ENCODE measurements around the gene DHX57. TPM values are rescaled to one million over a fixed set of nuclear protein-coding genes. Genes with fewer than 3 reads are reported as not detected.

Gene DHX57
- polyA plus RNA-seq, 5 donors: 31.4 to 42.5 (median 37.9) TPM

DNA sequence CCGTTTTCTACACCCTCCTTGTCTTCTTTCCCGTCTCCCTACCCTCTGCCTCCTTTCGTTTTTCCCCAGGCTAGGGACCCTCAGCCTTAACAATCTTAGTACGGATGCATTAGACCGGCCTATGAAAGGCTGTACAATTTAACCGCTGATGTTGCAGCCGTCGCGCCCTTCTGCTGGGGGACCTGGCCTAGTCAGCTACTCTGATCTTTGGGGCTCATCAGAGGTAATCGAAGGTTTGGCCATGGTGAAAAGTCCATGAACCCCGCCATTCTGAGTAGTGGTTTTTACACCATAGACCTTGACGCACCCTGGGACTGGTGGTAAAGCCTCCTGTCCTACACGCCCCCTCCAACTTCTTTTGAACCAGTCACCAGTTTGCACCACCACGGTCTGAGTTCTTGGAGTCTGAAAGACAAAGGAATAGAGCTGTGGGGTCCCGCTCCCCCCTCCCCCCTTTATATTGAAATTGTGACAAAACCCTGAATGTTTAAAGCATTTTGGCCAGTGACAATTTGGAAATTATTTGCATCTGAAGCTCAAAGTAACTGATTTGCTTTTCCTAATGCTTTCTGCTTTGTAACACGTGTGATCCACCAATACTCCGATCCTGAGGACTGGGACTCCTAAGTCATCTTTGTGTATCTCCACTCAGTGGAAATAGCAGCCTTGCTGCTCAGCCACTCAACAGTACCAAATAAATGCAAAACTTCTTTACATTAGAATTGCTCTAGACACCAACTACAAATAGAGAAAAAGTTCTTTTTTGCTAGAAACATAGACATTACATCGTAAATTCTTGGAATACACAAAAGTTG is 123.9 kb downstream of the DHX57 start:
- no peak for DNase-seq

DNA sequence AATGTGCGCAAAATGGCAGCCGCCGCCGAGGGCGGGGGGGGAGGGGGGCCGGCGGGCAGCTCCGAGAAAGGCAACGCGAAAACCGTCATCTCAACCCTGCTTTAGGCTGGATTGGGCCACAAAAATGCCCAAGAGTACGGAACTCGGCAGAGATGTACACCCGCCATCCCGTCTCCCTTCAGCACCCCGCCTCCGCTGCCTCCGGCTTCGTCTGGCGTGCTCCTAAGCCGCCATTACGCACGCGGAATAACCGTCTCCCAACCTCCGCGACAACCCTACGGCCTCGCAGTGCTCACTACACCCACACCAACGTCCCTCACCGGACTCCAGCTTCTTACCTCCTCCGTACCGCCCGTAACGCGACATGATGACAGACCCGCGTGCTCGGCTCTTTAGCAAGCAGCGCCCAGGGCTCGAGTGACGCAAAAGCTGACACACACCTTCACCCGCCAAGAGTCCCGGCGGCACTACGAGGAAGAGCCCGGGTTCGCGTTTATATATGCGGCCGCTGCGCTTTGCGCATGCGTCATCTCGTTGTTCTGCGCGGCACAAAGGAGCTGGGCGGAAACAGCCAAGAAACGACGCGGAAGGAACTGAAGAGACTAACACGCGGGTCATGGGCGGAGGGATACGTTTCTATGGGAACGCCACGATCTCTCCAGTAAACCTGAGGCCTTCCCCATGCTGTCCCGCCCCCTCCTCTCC is 124.7 kb downstream of the DHX57 start, which contains the start of gene SRSF7:
TSS of gene SRSF7 (minus strand) at position 471 of the 705 bp plus-strand sequence. CDS start at position 366, 105 bp downstream.
- DNase-seq: peak; percentile 100

DNA sequence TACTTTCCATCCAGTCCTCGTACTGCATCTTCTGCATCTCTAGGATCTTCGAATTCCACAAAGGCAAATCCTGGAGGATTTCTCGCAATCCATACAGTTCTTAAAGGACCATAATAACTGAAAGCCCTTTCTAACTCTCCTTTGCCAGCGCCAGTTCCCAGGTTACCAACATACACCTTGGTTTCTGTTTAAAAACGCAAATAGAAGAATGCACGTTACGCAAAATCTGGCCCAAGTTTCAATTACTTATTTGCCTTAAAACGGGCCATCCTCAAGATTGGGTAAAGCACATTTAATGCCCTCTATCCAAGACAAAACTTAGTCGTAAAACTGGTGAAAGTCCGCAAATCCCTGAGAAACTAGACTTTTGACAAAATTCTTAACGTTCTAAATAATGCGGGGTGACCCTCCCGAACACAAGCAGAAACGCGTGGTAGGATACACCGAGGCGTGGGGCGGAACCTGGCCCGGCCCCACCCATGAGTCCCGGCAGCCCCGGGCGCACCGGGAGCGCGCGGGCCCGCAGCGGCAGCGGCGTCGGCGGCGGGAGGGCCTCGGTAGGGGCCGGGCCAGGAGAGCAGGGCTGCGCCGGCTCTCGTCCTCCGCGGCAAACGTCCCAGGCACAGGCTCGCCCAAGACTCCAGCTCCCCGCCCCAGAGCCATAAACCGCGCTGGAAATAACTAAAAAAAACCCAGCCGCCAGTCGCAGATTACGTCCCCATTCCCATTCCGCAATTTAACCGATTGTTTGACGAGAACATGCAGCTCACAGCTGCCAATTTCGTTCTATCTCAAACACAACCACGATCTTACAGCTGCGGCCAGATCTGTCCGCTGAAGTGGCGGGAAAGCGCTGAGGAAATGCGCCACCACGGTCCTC is 125.5 kb downstream of the DHX57 start:
- DNase-seq: peak in 1 of 2 donors; percentile 58

DNA sequence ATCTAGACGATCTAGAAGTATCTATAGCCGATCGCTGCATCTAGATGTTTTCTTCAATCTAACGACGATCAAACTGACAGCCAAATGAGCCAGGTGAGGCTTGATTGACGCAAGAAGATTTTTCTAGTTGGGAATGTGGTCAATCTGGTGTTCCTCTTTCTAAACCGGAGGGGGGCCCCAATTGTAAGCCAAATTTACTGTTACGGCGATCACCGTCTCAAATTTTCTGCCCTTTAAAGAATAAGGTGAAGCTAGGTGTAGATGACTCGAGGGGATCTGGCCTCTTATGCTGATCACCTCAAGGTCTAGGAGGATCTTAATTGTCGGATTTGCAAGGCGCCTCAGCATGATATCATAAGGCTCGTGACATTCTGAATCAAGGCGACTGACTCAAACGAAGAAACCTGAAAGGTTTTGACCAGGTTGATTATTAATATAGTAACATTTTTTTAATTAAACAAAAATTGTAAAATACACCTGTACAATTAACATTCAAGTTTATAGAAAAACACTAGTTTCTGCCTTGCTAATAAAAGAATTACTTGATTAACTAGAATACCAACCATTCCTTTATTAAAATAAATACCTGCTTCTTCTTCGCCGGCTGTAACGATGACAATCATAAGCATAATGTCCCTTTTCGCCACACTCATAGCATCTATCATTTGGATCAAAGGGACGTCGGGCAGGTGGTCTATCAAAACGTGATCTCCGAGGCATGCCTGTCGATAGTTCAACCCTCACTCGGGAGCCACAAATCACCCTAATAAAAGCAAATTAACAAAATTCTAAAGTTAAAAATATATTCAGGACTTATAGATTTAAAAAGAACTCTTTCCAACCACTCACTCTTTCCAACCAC is 126.6 kb downstream of the DHX57 start:
- DNase-seq: no peak

DNA sequence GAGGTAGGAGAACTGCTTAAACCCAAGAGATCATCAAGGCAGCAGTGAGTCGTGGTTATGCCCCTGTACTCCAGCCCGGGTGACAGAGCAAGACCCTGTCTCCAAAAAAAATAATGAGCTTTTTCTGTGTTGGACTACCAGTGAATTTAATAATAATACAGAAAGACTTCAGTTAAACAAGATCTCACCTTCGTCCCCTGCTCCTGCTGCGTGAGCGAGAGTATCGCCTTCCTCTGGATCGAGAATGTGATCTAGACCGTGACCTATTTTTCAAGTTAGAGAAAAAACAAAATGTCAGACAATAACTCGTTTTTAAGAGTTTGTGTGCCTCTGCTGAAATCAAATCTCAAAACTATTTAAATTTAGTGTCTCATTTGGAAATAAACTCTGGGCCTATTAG is 127.3 kb downstream of the DHX57 start:
- DNase-seq: no peak

DNA sequence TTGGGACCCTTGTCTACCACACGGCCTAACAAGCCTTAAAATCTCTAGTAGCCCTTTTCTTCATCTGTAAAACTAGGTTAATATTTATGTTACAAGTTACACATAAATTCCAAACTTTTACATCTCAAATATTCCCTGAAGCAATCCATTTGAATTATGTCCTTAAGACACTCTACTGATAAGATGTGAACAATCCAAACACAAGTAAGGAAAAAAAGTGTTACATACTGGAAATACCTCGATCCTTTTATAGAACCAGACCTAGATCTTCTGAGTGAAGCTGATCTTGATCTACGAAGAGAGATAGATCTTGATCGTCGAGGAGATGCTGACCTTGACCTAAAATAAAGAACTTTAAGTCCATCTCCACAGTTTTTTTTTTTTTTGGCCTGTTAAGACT is 127.9 kb downstream of the DHX57 start:
- no peak for DNase-seq

Other genes starting within 250 kb of the DHX57 start
- gene GALM, start 209.8 kb downstream of the DHX57 start, polyA plus RNA-seq (ENCODE audit: insufficient read depth in 1 of 5, insufficient read length in 5 of 5, low replicate concordance in 1 of 5): 10 to 100 TPM; 25.3 to 36.4 (median 28.4) TPM
- gene SRSF7, start 124.6 kb downstream of the DHX57 start, polyA plus RNA-seq (ENCODE audit: insufficient read depth in 1 of 5, insufficient read length in 5 of 5, low replicate concordance in 1 of 5): 100 to 1,000 TPM; 221 to 278 (median 232) TPM
- gene GEMIN6, start 97.7 kb downstream of the DHX57 start, polyA plus RNA-seq (ENCODE audit: insufficient read depth in 1 of 5, insufficient read length in 5 of 5, low replicate concordance in 1 of 5): 10 to 100 TPM; 16.7 to 24.7 (median 20.2) TPM
- gene MORN2, start within 50 bp of the DHX57 start, polyA plus RNA-seq (ENCODE audit: insufficient read depth in 1 of 5, insufficient read length in 5 of 5, low replicate concordance in 1 of 5): 10 to 100 TPM; 33.3 to 42.2 (median 35.6) TPM
- 1 to 10 TPM; 1.9 to 4.6 (median 3.1) TPM for gene ARHGEF33, start 13.9 kb upstream of the DHX57 start, polyA plus RNA-seq (ENCODE audit: insufficient read depth in 1 of 5, insufficient read length in 5 of 5, low replicate concordance in 1 of 5)
- gene SOS1, start 245.1 kb upstream of the DHX57 start, polyA plus RNA-seq (ENCODE audit: insufficient read depth in 1 of 5, insufficient read length in 5 of 5, low replicate concordance in 1 of 5): 10 to 100 TPM; 36.2 to 74.9 (median 67.6) TPM